Activated T-cell treated with anti-CD3 and anti-CD28 coated beads, Interleukin-2, amount 50 U/mL, for 4 hours (primary cell): ENCODE data around the gene EYA2. TPM values are rescaled to one million over a fixed set of nuclear protein-coding genes. Genes with fewer than 3 reads are reported as not detected.

ENCODE experiments used
- ATAC-seq, 2 donors: fragments of 200-7000 bp; cut with Tn5 transposase; one replicate each; pipeline ENCODE4 v1.10.0; 2021
- DNase-seq: peaks from one replicate; pipeline ENCODE4 v3.0.0-alpha.2; 2020
- H3K27me3 Mint-ChIP-seq: one replicate; pipeline ENCODE4 v1.8.0; 2021; ENCODE audit warnings: low read depth, mixed read lengths
- H3K36me3 Mint-ChIP-seq: one replicate; pipeline ENCODE4 v1.8.0; 2022; ENCODE audit warnings: mixed read lengths; ENCODE audit not compliant: insufficient read depth
- H3K4me1 Mint-ChIP-seq: one replicate; pipeline ENCODE4 v1.8.0; 2021; ENCODE audit warnings: low read depth, mixed read lengths
- H3K4me3 Mint-ChIP-seq: one replicate; pipeline ENCODE4 v1.8.0; 2021; ENCODE audit warnings: mild to moderate bottlenecking, moderate library complexity, mixed read lengths
- H3K9me3 Mint-ChIP-seq: one replicate; pipeline ENCODE4 v1.8.0; 2021; ENCODE audit warnings: mixed read lengths
- total RNA-seq, 3 donors: library from RNA; stranded (reverse); gene quantifications; one replicate each; pipeline ENCODE4 v1.2.1, GENCODE V29; 2021

Gene EYA2
- total RNA-seq, 3 donors from 2014 or later: not detected

GRCh38 chr20:47021850-47022249, 127.2 kb downstream of the EYA2 start:
- ATAC-seq (no peak), DNase-seq (no peak)
- Mint-ChIP-seq H3K9me3 (no peaks in the 10 kb centered on the region), H3K4me3 (no peak overlapping the region), H3K27me3 (peaks cover 17% of the 10 kb centered on the region), H3K4me1 (no peaks in the 10 kb centered on the region), H3K36me3 (no peaks in the 10 kb centered on the region)

GRCh38 chr20:47024461-47024937, 129.9 kb downstream of the EYA2 start:
- Mint-ChIP-seq H3K27me3 (peaks cover 16% of the 10 kb centered on the region), H3K9me3 (peaks cover 14% of the 10 kb centered on the region), H3K4me3 (no peak overlapping the region), H3K4me1 (no peaks in the 10 kb centered on the region), H3K36me3 (no peaks in the 10 kb centered on the region)
- DNase-seq: no peak
- no peak for ATAC-seq

- Mint-ChIP-seq H3K36me3 (no peaks in the 10 kb centered on the region), H3K4me3 (no peak overlapping the region), H3K4me1 (no peaks in the 10 kb centered on the region), H3K27me3 (peaks cover 18% of the 10 kb centered on the region), H3K9me3 (peaks cover 16% of the 10 kb centered on the region)
- ATAC-seq: no peak
- DNase-seq: no peak
These were observed 132.4 kb downstream of the EYA2 start for GRCh38 chr20:47027042-47027441.

- no peak for ATAC-seq
- Mint-ChIP-seq H3K9me3 (peaks cover 16% of the 10 kb centered on the region), H3K36me3 (no peaks in the 10 kb centered on the region), H3K27me3 (peaks cover 18% of the 10 kb centered on the region), H3K4me3 (no peak overlapping the region), H3K4me1 (no peaks in the 10 kb centered on the region)
- no peak for DNase-seq
These were observed 132.8 kb downstream of the EYA2 start for GRCh38 chr20:47027456-47027855.

- Mint-ChIP-seq H3K27me3 (peaks cover 16% of the 10 kb centered on the region), H3K36me3 (no peaks in the 10 kb centered on the region), H3K4me1 (no peaks in the 10 kb centered on the region), H3K4me3 (no peak overlapping the region), H3K9me3 (peaks cover 16% of the 10 kb centered on the region)
- ATAC-seq (no peak), DNase-seq (no peak)
These were observed 133.8 kb downstream of the EYA2 start for GRCh38 chr20:47028487-47028886.

- H3K9me3 Mint-ChIP-seq: peaks cover 16% of the 10 kb centered on the region
- ATAC-seq (no peak), DNase-seq (no peak)
- no peaks in the 10 kb centered on the region for H3K36me3 Mint-ChIP-seq
- no peaks in the 10 kb centered on the region for H3K4me1 Mint-ChIP-seq
- H3K4me3 Mint-ChIP-seq: no peak overlapping the region
- peaks cover 10% of the 10 kb centered on the region for H3K27me3 Mint-ChIP-seq
These were observed 135.2 kb downstream of the EYA2 start for GRCh38 chr20:47029845-47030244.

- ATAC-seq: no peak
- peaks cover 9% of the 10 kb centered on the region for H3K27me3 Mint-ChIP-seq
These were observed 135.7 kb downstream of the EYA2 start for GRCh38 chr20:47030271-47030810.

GRCh38 chr20:47031004-47031403, 136.4 kb downstream of the EYA2 start:
- Mint-ChIP-seq H3K27me3 (peaks cover 9% of the 10 kb centered on the region), H3K9me3 (peaks cover 16% of the 10 kb centered on the region), H3K4me1 (no peaks in the 10 kb centered on the region), H3K4me3 (no peak overlapping the region), H3K36me3 (no peaks in the 10 kb centered on the region)
- DNase-seq (no peak), ATAC-seq (no peak)

More at GRCh38 chr20:47030271-47030810, 135.7 kb downstream of the EYA2 start:
- Mint-ChIP-seq H3K36me3 (no peaks in the 10 kb centered on the region), H3K9me3 (peaks cover 16% of the 10 kb centered on the region), H3K4me3 (no peak overlapping the region), H3K4me1 (no peaks in the 10 kb centered on the region)
- no peak for DNase-seq

GRCh38 chr20:47031821-47032220, 137.2 kb downstream of the EYA2 start:
- no peak for DNase-seq
- H3K36me3 Mint-ChIP-seq: no peaks in the 10 kb centered on the region
- H3K9me3 Mint-ChIP-seq: peaks cover 16% of the 10 kb centered on the region

GRCh38 chr20:47032933-47033578, 138.4 kb downstream of the EYA2 start:
- H3K36me3 Mint-ChIP-seq: no peaks in the 10 kb centered on the region
- H3K4me3 Mint-ChIP-seq: no peak overlapping the region
- no peak for ATAC-seq
- H3K27me3 Mint-ChIP-seq: peaks cover 6% of the 10 kb centered on the region
- H3K4me1 Mint-ChIP-seq: no peaks in the 10 kb centered on the region
- DNase-seq: no peak
- peaks cover 12% of the 10 kb centered on the region for H3K9me3 Mint-ChIP-seq

More at GRCh38 chr20:47031821-47032220, 137.2 kb downstream of the EYA2 start:
- peaks cover 9% of the 10 kb centered on the region for H3K27me3 Mint-ChIP-seq
- H3K4me1 Mint-ChIP-seq: no peaks in the 10 kb centered on the region
- no peak overlapping the region for H3K4me3 Mint-ChIP-seq
- no peak for ATAC-seq

- no peaks in the 10 kb centered on the region for H3K4me1 Mint-ChIP-seq
- DNase-seq: no peak
- no peaks in the 10 kb centered on the region for H3K36me3 Mint-ChIP-seq
- peaks cover 8% of the 10 kb centered on the region for H3K9me3 Mint-ChIP-seq
- ATAC-seq: no peak
- H3K27me3 Mint-ChIP-seq: peaks cover 4% of the 10 kb centered on the region
- H3K4me3 Mint-ChIP-seq: no peak overlapping the region
These were observed 139.0 kb downstream of the EYA2 start for GRCh38 chr20:47033665-47034064.

- H3K4me3 Mint-ChIP-seq: no peak overlapping the region
- no peaks in the 10 kb centered on the region for H3K36me3 Mint-ChIP-seq
- no peaks in the 10 kb centered on the region for H3K4me1 Mint-ChIP-seq
- ATAC-seq: no peak
- DNase-seq: no peak
- peaks cover 8% of the 10 kb centered on the region for H3K27me3 Mint-ChIP-seq
- H3K9me3 Mint-ChIP-seq: no peaks in the 10 kb centered on the region
These were observed 140.5 kb downstream of the EYA2 start for GRCh38 chr20:47035026-47035590.

- H3K4me3 Mint-ChIP-seq: no peak overlapping the region
- ATAC-seq (no peak), DNase-seq (no peak)
- H3K27me3 Mint-ChIP-seq: peaks cover 11% of the 10 kb centered on the region
- H3K36me3 Mint-ChIP-seq: no peaks in the 10 kb centered on the region
- H3K9me3 Mint-ChIP-seq: no peaks in the 10 kb centered on the region
- H3K4me1 Mint-ChIP-seq: no peaks in the 10 kb centered on the region
These were observed 141.6 kb downstream of the EYA2 start for GRCh38 chr20:47036091-47036870.
